Stimulated activated CD4-positive, alpha-beta T cell treated with anti-CD3 and anti-CD28 coated beads, Interleukin-2, amount 100 ng/mL, for 4 hours (primary cell): ENCODE measurements around the gene NDUFAF2.
"Not testable (repeated sequence)": the region's sequence is repeated elsewhere in the genome, so short reads cannot be mapped to it uniquely, and the experiment has no call there.

Experiments used
- DNase-seq: peaks from one replicate; pipeline ENCODE4 v3.0.0-alpha.2; 2020; ENCODE audit warnings: low read depth

NDUFAF2 gene

DNA sequence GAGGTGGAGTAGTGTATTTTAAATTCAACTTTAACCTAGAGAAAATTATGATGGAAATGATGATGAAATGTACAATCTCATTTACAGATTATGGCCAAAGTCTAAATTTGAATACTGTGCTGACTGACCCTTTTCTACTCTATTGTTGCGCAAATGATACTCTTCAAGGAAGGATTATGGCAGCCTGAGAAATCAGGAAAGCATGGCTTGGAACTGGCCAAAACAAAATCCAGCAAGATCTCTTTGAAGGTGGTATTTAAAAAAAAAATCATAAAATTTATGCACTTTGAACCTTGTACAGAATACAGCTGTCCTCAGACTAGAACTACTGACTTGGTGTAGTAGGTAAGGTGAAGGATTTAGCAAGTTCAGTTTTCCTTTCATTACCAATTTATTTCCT is 105.3 kb downstream of the NDUFAF2 start:
- no peak for DNase-seq

DNA sequence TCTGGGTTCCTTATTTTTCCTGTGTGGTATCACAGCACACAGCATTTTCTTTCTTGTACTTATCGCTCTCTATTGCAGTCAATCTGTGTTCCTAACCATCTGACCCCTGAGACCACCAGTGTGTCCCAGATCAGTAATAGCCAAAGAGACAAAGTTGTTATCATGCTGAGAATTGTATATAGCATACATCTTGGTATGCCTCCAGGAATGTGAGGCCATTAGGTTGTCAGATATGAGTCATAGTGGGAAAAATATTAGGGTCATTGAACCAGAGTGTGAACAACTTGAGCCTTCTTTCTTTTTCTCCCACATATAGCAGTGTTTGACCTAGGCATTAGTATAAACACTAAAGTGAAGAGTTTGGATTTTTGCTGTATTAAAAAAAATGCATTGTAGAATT is 106.3 kb downstream of the NDUFAF2 start:
- no peak for DNase-seq

DNA sequence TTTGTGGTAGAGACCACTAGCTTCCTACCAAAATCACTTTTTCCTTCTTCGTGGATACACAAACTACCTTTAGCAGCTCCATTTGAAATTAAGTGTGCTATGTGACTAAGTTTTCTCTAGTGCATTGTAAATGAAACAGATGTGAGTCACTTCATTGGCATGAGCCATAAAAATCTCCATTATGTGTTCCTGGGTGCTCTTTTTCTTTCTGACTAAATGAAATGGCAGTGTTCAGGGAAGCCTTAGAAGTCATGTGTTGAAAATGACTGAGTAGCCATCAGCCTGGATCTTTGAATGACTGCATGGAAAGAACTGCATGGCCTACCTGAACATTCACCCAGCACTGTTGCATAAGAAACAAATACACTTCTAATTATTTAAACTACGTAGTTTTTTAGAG is 107.9 kb downstream of the NDUFAF2 start:
- no peak for DNase-seq

DNA sequence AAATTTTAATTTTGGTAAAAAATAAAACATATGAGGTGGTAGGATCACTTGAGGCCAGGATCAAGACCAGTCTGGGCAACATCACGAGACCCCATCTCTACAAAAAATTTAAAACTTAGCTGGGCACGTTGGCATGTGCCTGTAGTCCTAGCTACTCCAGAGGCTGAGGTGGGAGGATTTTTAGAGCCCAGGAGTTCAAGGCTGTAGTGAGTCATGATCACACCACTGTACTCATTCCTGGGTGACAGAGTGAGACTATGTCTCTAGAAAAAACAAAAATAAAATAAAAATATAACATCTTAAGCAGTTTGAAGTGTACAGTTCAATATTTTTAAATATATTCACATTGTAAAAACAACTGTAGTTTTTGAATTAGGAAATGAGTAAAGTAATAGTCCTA is 108.9 kb downstream of the NDUFAF2 start:
- DNase-seq: no peak

DNA sequence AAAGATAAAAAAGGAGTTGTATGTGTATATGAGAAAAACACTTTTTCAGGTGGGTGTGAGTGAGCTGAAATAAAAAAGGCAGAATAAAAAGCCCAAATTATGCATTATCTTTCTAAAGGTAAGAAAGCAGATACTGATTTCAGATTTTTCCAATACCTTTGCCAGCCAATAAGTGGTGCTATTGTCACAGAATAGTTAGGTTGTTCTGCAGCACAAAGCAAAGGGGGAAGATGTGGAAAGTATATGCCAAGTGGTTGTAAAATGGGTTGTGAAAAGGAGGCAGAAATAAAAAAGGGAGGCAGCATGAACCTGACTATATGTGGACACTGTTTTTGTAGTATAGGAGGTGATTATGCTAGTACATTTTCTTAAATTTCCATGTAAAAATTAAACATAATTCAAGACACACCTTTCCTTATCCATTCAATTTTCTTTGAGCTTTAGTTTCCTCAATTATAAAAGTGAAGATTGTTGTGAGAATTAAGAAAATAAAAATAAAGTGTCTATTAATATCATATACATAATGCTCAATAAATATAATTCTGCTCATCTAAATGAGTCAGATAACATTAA is 110.5 kb downstream of the NDUFAF2 start:
- DNase-seq: no peak

DNA sequence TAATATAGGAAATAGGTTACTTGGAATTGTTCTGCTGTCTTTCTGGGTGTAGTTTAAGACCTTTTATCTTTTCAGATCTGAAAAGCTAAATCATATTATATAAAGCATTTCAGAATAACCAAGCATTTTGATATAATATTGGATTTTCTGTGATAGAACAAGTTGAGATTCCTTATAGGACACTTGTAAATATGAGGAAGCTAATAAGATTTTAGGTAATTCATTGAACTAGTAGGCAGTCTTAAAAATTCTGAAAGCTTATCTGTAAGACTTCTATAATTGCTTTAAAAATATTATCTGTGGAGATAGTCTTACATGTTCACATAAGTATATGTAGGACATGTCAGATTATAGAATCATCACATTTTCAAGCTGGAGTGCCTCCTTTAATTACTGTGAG is 114.5 kb downstream of the NDUFAF2 start:
- DNase-seq: no peak

DNA sequence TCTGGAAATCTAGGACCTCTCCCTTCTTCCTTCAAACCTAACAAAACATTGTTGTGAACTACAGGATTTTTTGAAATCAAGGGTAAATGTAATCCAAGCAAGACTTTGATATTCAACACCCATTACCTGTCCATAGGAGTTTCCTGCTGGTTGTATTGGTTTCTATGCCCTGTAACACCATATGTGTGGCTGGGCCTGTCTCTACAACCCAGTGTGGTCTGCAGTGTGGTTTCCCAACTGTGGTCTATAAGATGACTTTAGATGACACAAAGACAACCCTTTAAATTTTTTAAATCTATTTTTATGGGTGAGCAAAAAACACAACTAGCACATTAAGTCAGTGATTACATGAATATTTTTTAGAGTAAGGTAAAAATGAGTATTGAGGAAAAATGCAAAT is 124.1 kb downstream of the NDUFAF2 start:
- DNase-seq: no peak

DNA sequence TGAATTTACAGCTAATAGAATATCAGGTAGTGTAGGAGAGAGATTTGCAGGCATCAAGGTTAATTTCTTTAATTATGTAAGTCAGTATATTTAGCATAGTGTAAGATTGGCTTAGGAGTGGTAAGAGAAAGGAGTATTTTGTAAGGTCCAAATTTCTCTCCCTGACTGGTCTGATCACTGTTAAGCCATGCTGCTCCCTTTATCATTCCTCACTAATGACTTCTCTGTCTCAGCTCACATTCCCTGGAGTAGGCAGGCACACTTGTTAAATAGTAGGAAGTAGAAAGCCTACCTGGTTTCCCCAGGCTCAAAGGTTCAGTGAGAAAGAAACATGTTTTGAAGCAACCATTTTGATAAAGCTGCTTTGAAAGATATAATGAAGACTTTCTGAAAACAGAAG is 126.5 kb downstream of the NDUFAF2 start:
- DNase-seq: no peak

DNA sequence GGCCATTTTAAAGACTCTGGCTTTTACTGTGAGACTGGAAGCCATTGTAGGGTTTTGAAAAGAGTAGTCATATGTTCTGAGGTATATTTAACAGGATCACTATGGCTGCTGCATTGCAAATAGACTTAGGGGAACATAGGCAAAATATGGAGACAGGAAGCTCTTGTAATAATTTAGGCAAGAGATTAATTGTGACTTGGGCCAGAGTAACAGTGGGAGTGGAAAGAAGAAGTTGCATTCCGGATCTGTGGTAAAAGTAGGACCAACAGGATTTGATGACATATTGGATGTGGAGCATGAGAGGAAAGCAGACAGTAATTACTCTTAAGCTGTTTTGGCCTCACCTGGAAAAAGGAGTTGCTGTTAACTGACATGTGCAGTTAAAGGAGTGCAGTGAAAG is 131.6 kb downstream of the NDUFAF2 start:
- DNase-seq: no peak

DNA sequence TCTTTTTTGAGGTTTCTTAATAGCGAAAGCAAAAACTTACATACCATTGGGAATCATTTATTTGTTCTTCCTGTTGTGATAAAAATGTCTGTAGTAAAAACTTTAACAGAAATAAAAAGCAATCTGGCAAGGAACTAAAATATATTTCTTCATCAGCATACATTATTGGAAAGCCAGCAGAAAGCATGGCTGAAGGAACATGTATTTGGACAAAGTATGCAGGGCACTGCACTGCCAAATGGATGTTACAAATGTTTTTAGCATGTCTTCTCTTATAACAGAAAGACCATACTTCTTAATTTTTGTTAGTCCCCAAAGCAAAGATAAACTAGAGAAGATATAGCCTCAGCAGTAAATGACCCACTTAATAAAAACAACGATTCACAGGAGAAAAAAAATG is 136.7 kb downstream of the NDUFAF2 start:
- no peak for DNase-seq

DNA sequence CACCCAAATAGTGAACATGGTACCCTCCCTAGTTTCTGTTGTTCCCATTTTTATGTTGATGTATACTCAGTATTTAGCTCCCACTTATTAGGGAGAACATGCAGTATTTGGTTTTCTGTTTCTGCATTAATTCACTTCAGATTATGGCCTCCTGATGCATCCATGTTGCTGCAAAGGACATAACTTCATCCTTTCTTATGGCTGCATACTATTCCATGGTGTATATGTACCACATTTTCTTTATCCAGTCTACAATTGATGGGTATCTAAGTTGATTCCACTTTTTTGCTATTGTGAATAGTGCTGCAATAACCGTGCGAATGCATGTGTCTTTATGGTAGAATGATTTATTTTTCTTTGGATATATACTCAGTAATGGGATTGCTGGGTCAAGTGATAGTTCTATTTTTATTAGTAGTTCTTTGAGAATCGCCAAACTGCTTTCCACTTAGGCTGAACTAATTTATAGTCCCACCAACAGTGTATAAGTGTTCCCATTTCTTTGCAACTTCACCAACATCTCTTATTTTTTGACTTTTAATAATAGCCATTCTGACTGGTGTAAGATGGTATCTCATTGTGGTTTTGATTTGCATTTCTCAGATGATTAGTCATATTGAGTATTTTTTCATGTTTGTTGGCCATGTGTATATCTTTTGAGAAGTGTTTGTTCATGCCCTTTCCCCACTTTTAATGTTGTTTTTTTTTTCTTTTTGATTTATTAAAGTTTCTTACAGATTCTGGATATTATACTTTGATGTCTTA is 137.7 kb downstream of the NDUFAF2 start:
- no peak for DNase-seq

DNA sequence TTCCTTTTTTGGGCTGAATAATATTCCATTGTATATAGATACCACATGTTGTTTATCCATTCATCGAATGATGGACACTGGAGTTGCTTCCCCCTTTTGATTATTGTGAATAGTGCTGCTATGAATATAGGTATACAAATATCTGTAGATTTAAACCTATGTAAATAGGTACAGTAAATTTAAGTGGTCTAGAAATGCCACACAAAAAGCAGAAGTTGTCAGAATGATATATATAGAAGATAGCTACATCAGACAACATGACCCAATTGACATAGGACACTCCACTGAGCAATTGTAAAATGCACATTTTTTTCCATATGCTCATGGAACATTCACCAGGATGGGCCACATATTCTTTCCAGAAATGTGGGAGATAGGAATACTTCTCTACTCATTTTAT is 139.7 kb downstream of the NDUFAF2 start:
- DNase-seq: no peak

DNA sequence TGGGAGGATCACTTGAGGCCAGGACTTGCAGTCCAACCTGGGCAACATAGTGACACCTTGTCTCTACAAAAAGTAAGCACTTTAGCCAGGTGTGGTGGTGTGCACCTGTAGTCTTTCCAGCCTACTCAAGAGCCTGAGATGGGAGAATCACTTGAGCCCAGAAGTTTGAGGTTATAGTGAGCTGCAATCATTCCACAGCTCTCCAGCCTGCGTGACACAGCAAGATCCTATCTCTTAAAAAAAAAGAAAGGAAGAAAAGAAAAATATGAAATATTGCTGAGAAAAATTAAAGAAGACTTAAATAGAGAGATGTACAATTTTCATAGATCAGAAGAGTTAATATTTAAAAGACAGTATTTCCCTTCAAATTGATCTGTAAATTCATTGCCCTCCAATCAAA is 140.9 kb downstream of the NDUFAF2 start:
- DNase-seq: no peak

DNA sequence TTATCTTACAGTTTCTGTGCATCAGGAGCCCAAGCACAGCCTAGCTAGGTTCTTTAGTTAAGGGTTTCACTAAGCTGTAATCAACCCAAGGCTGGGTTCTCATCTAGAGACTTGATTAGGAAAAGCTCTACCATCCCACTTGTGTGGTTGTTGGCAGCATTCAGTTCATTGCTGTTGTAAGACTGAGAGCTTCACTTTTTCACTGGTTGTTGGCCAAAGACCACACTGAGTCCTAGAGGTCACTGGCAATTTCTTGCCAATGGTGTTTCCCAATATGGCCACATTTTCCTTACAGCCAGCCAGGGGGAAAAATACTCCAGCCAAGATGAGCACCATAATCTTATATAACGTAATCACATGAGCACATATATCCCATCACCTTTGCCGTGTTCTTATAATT is 142.9 kb downstream of the NDUFAF2 start:
- DNase-seq: no peak

DNA sequence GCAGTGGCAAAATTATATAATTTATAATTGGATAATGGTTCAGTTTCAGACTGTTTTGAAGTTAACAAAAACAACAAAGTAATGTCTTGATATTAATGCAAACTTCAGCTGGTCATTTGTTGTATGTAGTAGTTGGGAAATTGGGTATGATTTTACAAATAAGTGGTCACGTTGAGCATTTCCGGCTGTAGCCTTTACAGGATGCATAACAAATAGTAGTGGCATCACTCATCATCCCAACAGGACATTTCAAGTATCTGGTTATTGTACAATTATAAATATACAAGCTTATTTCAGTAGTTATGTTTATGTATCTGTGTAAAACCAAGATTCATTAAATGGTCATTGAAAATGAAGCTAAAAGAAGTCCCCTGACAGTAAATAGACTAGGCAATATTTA is 144.3 kb downstream of the NDUFAF2 start:
- no peak for DNase-seq

DNA sequence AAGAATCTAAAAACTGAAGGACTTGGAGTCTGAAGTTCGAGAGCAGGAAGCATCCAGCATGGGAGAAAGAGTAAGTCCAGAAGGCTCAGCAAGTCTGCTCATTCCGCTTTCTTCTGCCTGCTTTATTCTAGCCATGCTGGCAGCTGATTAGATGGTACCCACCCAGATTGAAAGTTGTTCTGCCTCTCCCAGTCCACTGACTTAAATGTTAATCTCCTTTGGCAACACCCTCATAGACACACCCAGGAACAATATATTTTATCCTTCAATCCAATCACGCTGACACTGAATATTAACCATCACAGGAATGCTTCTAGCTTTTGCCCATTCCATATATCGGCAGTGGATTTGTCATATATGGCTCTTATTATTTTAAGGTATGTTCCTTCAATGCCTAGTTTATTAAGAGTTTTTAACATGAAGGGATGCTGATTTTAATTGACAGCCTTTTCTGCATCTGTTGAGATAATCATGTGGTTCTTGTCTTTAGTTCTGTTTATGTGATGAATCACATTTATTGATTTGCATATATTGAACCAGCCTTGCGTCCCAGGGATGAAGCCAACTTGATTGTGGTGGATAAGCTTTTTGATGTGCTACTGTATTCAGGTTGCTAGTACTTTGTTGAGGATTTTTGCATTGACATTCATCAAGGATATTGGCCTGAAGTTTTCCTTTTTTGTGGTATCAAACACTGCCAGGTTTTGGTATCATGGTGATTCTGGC is 148.2 kb downstream of the NDUFAF2 start:
- DNase-seq: not testable (repeated sequence)

DNA sequence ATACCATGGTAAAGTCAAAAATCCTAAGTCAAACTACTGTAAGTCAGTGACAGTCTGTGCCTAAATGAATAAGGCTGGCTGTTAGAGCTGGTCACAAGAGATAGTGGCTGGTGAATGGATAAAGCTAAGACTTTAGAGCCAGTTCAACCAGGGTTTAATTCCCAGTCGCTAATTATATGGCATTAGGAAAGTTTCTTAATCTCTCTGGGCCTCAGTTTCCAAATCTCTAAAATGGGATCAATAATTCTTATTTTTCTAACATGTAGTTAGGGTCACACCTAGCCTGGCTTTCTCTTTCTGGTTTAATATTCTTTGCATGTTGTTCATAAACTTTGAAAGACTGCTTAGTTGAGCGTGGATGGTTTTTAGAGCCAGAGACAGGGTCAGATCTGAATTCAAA is 152.5 kb downstream of the NDUFAF2 start:
- DNase-seq: no peak

DNA sequence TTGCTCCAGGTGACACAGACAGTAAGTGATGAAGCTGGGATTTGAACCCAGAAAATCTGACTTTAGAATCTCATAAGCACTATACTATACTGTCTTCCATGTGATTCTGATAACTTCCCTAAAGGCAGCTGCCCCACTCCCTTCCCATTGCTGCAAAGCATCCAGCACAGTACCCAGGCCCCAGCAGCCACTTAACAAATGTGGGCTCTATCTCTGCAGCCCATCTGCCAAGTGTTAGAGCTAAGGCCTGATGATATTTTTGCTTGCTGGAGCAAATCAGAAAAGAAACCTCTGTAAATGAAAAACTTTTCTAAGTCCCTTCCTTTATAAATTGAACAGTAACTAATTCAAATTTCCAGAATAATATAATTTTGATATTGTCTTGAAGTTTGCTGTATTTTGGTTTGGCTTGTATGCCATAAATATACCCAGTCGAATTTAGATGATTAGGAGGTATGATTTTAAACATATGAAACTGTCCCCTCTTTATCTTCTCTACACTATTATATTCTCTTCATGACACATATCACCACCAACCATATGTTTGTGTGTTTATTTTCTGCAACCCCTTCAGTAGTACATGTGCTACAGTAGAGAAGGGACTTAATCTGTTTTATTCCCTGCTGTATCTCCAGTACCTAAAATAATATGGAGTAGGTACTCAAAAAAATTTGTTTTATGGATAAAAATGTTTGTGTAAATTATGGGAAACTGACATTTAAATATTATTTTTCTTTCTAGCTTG is 153.4 kb downstream of the NDUFAF2 start:
- DNase-seq: no peak

DNA sequence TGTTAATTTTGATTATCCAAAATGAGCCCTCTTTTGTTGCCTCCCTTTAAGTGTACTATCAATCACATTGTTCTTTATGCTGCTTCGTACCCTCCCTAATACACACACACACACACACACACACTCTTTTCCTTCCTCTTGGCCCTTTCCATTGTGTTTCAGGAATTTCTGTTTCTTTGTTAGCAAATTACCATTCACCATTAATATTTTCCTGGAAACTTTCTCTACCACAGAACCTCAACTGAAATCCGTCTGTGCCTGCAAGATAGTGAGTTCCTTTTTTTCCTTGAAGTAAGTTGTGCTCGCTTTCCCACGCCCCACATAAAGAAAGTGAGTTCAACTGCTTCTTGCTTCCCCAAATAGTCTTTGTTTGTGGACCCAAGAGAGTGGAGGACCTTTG is 155.4 kb downstream of the NDUFAF2 start:
- no peak for DNase-seq

DNA sequence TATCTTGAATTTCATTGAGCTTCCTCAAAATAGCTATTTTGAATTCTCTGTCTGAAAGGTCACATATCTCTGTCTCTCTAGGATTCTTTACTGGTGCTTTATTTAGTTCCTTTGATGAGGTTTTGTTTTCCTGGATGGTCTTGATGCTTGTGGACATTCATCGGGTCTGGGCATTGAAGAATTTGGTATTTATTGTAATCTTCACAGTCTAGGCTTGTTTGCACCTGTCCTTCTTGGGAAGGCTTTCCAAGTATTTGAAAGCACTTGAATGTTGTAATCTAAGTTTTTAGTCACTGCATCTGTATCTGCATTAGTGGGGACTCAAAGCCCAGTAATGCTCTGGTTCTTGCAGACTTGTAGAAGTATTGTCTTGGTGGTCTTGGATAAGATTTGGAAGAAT is 169.4 kb downstream of the NDUFAF2 start:
- DNase-seq: no peak

DNA sequence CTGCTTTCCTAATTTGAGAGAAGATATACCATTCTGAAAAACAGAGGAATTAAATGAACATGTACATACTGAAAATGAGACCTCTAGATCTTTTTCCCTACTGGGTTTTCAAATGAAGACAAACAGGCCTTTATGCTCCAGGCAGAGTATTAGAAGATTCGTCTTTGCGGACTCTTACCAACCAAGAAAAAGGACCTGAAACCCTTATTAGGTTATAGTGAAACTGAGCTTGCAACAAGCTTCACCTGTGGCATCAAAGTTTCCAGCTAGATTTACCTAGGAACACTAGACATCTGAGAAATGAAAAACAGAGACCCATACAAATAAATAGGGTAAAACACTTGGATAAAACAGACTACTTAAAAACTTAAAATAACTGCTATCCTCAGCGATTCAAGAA is 171.0 kb downstream of the NDUFAF2 start:
- no peak for DNase-seq

DNA sequence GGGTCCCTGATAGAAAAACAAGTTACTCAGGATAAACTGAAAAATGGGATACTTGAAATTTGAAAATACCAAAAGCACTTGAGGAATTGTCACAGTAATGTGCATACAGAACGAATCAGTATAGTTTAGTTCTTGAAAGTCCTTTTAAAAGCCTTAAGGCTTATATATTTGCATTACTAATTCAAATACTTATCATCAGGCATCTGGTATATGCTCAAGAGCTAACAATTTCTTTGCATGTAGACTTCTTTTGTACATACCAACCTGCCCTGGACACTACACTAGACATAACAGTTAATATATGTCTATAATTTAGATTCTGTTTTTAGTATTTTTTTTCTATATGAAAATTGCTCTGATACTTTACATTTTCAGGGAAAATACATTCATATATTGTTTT is 174.1 kb downstream of the NDUFAF2 start:
- DNase-seq: no peak

DNA sequence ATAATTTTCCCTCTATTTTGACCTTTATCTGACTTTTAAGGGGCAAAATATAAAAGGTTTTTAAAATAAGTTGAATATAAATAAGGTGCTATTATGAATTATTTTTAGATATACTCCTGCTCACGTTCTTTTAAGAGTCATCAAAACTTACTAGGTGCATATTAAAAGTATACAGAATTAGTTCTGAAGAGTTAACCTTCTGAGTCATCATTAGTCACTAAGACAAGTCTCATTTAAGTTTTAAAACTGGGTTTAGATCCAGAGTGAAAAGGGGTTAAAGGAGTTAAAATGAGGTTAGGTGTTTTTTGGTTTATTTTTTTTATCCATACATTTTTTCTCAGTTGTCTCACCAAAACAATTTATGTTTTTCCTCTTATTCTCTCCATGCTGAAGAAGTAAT is 175.5 kb downstream of the NDUFAF2 start:
- DNase-seq: no peak
